Superior temporal gyrus (tissue), 1 donor: ENCODE measurements around the gene CALD1.

Experiments
- DNase-seq: peaks from one replicate; pipeline ENCODE4 v3.0.0-alpha.2; 2016; ENCODE audit errors: extremely low spot score

The CALD1 gene

GRCh38 chr7:134999136-134999535, 219.7 kb downstream of the CALD1 start:
- DNase-seq: no peak

GRCh38 chr7:135001390-135002165, 222.1 kb downstream of the CALD1 start:
- no peak for DNase-seq

- no peak for DNase-seq
Measured at GRCh38 chr7:135012229-135012628, 232.8 kb downstream of the CALD1 start.
